Activated T-cell treated with anti-CD3 and anti-CD28 coated beads, Interleukin-2, amount 50 U/mL, for 24 hours (primary cell): ENCODE measurements around the gene LY6G6F.
A peak's percentile ranks its signal among the peaks of the same experiment; 100 is the strongest.

ENCODE experiments used
- DNase-seq: peaks from one replicate; pipeline ENCODE4 v3.0.0-alpha.2; 2020
- H3K27ac Mint-ChIP-seq: 2 replicates; pipeline ENCODE4 v1.8.0; 2020; ENCODE audit warnings: mild to moderate bottlenecking, mixed read lengths
- H3K27me3 Mint-ChIP-seq: 2 replicates; pipeline ENCODE4 v1.8.0; 2020; ENCODE audit warnings: mixed read lengths
- H3K36me3 Mint-ChIP-seq: 2 replicates; pipeline ENCODE4 v1.8.0; 2020; ENCODE audit warnings: low read depth, mixed read lengths
- H3K4me1 Mint-ChIP-seq: 2 replicates; pipeline ENCODE4 v1.8.0; 2020; ENCODE audit warnings: low read depth, mixed read lengths
- H3K4me3 Mint-ChIP-seq: 2 replicates; pipeline ENCODE4 v1.8.0; 2020; ENCODE audit warnings: mild to moderate bottlenecking, moderate library complexity, mixed read lengths
- H3K9me3 Mint-ChIP-seq: 2 replicates; pipeline ENCODE4 v1.8.0; 2020; ENCODE audit warnings: mixed read lengths

Gene LY6G6F

DNA sequence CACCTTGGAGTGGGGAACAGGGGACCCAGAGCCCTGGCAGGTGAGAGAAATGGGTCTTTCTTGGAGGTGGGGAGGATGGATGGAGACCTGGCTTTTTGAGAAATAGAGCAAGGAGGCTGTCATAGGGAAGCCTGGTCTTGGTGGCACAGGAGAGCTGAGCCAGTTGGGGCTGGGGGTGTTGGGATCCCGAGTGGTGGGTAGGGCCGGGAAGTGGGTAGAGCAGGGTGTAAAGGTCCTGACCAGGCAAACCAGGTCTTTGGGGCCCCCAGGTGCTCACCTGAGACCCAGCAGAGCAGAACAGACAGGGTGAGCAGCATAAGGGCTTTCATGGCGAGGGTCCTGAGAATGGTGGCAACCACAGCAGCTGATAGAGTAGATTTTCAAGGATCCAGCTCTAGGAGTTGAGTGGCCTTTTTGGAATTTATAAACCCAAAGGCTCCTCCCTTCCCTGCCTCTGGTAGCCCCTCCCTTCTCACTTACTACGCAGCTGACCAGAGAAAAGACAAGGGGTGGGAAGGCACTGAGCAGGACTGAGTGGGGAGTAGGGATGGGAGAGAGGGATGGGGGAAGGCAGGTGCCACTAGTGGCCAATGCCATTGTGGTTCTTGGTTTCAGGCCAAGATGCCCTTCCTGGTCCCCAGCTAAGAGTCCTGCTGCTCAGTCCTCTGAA is 14.8 kb downstream of the LY6G6F start, which contains the start of gene LY6G6C:
TSS of gene LY6G6C (minus strand) at position 396 of the 670 bp plus-strand sequence. CDS start at position 329, 67 bp downstream.
- Mint-ChIP-seq H3K27ac (no peak within 1 kb of the TSS), H3K4me3 (no peak within 1 kb of the TSS), H3K36me3 (no peaks in the 10 kb centered on the region), H3K27me3 (no peaks in the 10 kb centered on the region), H3K9me3 (no peaks in the 10 kb centered on the region), H3K4me1 (peaks cover 14% of the 10 kb centered on the region)
- DNase-seq = no peak

DNA sequence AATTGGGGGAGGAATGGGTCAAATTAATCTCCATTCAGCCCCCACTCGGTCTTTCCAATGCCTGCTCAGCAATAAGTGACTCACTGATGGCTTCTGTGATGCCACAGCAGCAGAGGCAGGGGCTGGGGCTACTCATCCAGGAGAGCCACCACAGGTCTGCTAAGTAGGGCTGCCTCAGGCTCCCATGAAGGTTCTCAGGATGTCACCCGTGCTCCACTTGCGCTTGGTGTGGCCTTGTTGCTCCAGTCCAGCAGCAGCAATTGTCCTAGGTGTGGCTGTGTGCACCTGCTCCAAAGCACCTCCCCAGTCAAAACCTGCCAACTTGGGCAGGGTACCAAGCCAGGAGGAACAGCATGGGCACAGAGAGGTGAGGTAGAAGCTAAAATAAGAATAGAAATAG is 15.5 kb downstream of the LY6G6F start:
- no peaks in the 10 kb centered on the region for H3K27me3 Mint-ChIP-seq
- peaks cover 21% of the 10 kb centered on the region for H3K4me1 Mint-ChIP-seq
- no peak overlapping the region for H3K4me3 Mint-ChIP-seq
- DNase-seq = no peak
- H3K9me3 Mint-ChIP-seq = no peaks in the 10 kb centered on the region
- H3K36me3 Mint-ChIP-seq = no peaks in the 10 kb centered on the region
- no peak overlapping the region for H3K27ac Mint-ChIP-seq

DNA sequence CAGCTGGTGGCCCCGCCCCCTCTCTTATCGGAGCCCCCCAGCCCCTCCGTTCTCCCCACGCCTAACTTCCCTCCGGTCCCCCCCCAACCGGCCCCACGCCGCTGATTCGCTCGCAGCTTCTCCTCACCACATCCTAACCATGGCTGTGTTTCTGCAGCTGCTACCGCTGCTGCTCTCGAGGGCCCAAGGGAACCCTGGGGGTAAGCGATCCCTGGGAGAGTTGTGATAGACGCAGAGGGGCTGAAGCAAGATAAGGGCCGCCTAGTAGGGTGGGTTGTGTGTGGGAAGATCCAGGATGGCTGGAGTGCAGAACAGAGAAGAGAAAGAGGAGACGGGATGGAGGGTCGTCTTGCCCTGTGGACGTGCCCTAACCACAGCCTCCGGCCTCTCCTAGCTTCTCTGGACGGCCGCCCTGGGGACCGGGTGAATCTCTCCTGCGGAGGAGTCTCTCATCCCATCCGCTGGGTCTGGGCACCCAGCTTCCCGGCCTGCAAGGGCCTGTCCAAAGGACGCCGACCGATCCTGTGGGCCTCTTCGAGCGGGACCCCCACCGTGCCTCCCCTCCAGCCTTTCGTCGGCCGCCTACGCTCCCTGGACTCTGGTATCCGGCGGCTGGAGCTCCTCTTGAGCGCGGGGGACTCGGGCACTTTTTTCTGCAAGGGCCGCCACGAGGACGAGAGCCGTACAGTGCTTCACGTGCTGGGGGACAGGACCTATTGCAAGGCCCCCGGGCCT is 16.7 kb downstream of the LY6G6F start, which contains the start of gene MPIG6B:
TSS of gene MPIG6B (plus strand) at position 129 of the 735 bp plus-strand sequence. CDS start at position 140, 11 bp downstream.
- Mint-ChIP-seq H3K4me1 (peaks cover 31% of the 10 kb centered on the region), H3K27ac (no peak within 1 kb of the TSS), H3K4me3 (peak within 1 kb of the TSS; percentile 30), H3K36me3 (peaks cover 6% of the 10 kb centered on the region), H3K27me3 (no peaks in the 10 kb centered on the region), H3K9me3 (no peaks in the 10 kb centered on the region)
- DNase-seq = no peak

DNA sequence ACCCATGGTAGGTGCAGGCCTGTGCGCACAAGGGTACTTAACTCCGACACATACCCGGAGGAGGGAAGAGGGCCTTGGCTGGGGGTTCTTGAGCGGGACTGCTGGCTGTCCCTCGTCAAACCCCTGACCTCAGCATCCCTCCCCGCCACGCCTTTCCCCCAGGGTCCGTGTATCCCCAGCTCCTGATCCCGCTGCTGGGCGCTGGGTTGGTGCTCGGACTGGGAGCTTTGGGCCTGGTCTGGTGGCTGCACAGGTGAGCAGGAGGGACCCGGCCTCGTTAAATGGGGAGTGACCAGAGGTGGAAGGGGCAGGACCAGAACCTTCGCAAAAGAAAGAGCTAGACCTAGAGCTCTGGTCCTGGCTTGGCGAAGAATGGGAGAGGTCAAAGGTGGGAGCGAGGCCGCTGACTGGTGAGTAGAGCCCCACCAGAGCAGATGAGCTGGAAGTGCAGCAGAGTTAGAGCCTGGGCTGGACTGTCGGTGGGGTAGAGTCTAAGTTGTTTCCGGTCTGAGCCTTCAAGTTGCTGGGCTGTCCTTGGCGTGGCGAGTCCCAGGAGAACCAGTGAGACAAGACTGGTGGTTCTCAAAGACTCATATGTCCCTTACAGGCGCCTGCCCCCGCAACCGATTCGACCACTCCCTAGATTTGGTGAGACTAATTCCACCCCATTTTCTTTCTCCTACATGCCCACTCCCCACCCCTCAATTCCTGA is 17.5 kb downstream of the LY6G6F start:
- Mint-ChIP-seq H3K27me3 (no peaks in the 10 kb centered on the region), H3K27ac (no peak overlapping the region), H3K36me3 (peaks cover 11% of the 10 kb centered on the region), H3K4me1 (peaks cover 39% of the 10 kb centered on the region), H3K4me3 (no peak overlapping the region), H3K9me3 (no peaks in the 10 kb centered on the region)
- no peak for DNase-seq

DNA sequence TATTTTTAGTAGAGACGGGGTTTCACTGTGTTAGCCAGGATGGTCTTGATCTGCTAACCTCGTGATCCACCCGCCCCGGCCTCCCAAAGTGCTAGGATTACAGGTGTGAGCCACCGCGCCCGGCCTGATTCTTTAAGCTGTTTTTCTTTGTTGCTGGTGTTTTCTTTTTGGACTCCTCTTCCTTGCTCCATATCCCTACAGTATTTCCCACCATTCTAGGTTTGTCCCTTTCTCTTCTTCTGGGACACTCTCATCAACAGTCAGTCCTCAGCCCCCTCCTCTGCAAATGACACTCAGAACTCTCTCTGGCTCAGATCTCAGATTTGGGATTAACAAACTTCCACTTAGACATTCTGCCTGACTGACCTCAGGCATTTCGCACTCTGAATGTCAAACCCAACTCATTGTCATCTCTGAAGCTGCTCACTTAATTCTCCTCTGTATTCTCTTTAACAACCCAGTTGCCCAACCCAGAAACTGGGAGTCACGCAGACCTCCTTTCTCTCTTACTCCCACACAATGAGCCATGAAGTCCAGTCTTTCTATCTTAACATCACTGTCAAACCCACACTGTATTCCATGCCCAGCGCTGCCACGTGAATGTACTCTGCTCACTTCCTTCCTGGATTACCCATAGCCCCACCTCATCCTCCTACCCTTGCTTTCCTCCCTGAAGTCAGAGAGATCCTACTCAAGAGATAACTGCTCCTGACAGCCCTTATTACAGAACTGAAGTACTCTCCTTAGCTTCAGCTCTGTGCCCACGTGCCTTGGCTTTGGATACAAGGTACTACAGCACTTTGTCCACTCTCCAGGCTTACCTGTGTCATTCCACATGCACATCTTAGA is 19.1 kb downstream of the LY6G6F start:
- no peaks in the 10 kb centered on the region for H3K9me3 Mint-ChIP-seq
- no peak overlapping the region for H3K4me3 Mint-ChIP-seq
- H3K27ac Mint-ChIP-seq = peak overlapping the region; percentile 31
- no peaks in the 10 kb centered on the region for H3K27me3 Mint-ChIP-seq
- no peak for DNase-seq
- H3K36me3 Mint-ChIP-seq = peaks cover 24% of the 10 kb centered on the region
- peaks cover 52% of the 10 kb centered on the region for H3K4me1 Mint-ChIP-seq

- no peak overlapping the region for H3K4me3 Mint-ChIP-seq
- H3K4me1 Mint-ChIP-seq = peaks cover 59% of the 10 kb centered on the region
- H3K36me3 Mint-ChIP-seq = peaks cover 39% of the 10 kb centered on the region
- DNase-seq = no peak
- H3K27me3 Mint-ChIP-seq = no peaks in the 10 kb centered on the region
- peak overlapping the region; percentile 65 for H3K27ac Mint-ChIP-seq
- H3K9me3 Mint-ChIP-seq = no peaks in the 10 kb centered on the region
These were observed 20.5 kb downstream of the LY6G6F start for GRCh38 chr6:31727034-31727716.

- Mint-ChIP-seq H3K27ac (peak overlapping the region; percentile 65), H3K36me3 (peaks cover 47% of the 10 kb centered on the region)
These were observed 21.3 kb downstream of the LY6G6F start for GRCh38 chr6:31727717-31728671.

GRCh38 chr6:31728767-31729514 is 22.3 kb downstream of the LY6G6F start, which contains the start of gene DDAH2:
TSS of gene DDAH2 (minus strand) at chr6:31729299. CDS start at chr6:31729161, 138 bp downstream.
- Mint-ChIP-seq H3K9me3 (no peaks in the 10 kb centered on the region), H3K27me3 (no peaks in the 10 kb centered on the region), H3K4me3 (peak within 1 kb of the TSS; percentile 80), H3K36me3 (peaks cover 56% of the 10 kb centered on the region), H3K27ac (peak within 1 kb of the TSS; percentile 84), H3K4me1 (peaks cover 66% of the 10 kb centered on the region)
- no peak for DNase-seq

More at GRCh38 chr6:31727717-31728671, 21.3 kb downstream of the LY6G6F start:
- Mint-ChIP-seq H3K4me1 (peaks cover 59% of the 10 kb centered on the region), H3K4me3 (no peak overlapping the region), H3K27me3 (no peaks in the 10 kb centered on the region), H3K9me3 (no peaks in the 10 kb centered on the region)
- DNase-seq = no peak

- Mint-ChIP-seq H3K27ac (peak overlapping the region; percentile 84), H3K4me1 (peaks cover 72% of the 10 kb centered on the region), H3K9me3 (no peaks in the 10 kb centered on the region), H3K27me3 (no peaks in the 10 kb centered on the region), H3K4me3 (peak overlapping the region; percentile 80), H3K36me3 (peaks cover 63% of the 10 kb centered on the region)
- DNase-seq = peak; percentile 86
These were observed 22.9 kb downstream of the LY6G6F start for GRCh38 chr6:31729515-31729978.

GRCh38 chr6:31729979-31730630 is 23.4 kb downstream of the LY6G6F start:
- Mint-ChIP-seq H3K9me3 (no peaks in the 10 kb centered on the region), H3K36me3 (peaks cover 68% of the 10 kb centered on the region), H3K27ac (peak overlapping the region; percentile 84), H3K4me1 (peaks cover 72% of the 10 kb centered on the region), H3K4me3 (peak overlapping the region; percentile 80), H3K27me3 (no peaks in the 10 kb centered on the region)
- DNase-seq = peak; percentile 80

GRCh38 chr6:31730631-31731086 is 24.0 kb downstream of the LY6G6F start:
- peak overlapping the region; percentile 80 for H3K4me3 Mint-ChIP-seq
- peak overlapping the region; percentile 84 for H3K27ac Mint-ChIP-seq
- H3K4me1 Mint-ChIP-seq = peaks cover 70% of the 10 kb centered on the region

More at GRCh38 chr6:31730631-31731086, 24.0 kb downstream of the LY6G6F start:
- H3K36me3 Mint-ChIP-seq = peaks cover 74% of the 10 kb centered on the region
- no peak for DNase-seq
- no peaks in the 10 kb centered on the region for H3K9me3 Mint-ChIP-seq
- H3K27me3 Mint-ChIP-seq = no peaks in the 10 kb centered on the region
